DMS153 treated with DMSO at 0.1 percent for 48 hours (cell line): ENCODE results near the gene SLC13A3.
A peak's percentile ranks its signal among the peaks of the same experiment; 100 is the strongest.

Source experiments
- DNase-seq: peaks from one replicate; lab custom pipeline; 2025; ENCODE audit not compliant: unreplicated experiment; lab: John Stamatoyannopoulos, UW

Gene SLC13A3

DNA sequence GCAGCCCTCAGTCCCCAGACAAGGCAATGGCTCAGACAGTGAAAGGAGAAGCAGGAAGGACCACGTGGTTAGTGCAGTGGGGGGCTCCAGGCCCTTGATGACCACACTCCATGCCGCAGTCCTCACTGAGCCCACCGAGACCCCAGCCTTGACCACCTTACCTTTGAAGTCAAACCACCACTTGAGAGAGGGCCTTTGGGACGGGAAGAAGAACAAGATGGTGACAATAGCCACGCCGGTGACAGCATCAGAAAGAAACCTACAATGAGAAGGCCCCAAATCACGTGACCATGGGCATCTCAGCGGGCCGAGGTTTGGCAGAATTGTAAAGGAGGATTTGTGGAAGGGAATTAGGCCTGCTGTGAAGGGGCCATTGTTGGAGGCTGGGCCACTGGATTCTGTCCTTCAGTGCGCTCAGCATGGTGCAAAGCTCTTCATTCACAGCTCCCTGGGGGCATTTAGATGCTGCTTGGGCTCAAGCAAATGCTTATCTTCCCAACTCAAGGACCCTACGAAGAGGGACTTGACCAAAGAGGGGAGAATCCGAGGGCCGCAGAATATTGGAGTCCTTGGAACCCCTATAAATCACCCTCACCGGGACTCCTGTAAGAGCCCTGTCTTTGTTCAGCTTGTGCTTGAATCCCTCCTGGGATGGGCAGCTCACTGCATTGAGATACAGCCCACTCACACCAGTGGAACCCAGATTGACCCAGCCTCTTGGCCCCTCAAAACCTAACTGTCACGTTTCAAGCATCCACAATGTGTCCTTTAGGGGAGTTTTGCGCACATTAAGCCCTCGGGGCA lies 67.6 kb downstream of the SLC13A3 start:
- DNase-seq = no peak

- no peak for DNase-seq
Observed at GRCh38 chr20:46582648-46583047, 68.6 kb downstream of the SLC13A3 start.

GRCh38 chr20:46581391-46581790 lies 69.9 kb downstream of the SLC13A3 start:
- DNase-seq = no peak

DNA sequence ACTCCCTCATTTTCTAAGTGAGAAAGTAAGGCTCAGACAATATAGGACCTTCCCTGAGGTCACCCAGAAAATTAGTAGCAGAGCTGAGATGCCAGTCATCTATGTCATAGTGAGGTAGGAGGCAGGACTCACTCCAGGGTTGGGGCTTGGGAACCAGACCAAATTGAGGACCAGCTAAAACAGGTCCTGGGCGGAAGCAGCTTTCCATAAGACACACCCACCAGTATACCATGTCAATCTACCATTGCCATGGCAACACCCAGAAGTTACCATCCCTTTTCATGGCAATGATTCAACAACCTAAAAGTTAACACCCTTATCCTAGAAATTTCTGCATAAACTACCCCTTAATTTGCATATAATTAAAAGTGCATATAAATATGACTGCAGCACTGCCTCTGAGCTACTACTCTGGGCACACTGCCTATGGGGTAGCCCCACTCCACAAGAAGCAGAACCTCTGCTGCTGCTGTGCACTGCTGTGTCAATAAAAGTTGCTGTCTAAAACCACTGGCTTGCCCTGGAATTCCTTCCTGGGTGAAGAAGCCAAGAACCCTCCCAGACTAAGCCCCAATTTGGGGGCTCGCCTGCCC lies 70.5 kb downstream of the SLC13A3 start:
- no peak for DNase-seq

- DNase-seq = no peak
Observed at GRCh38 chr20:46578745-46579144, 72.5 kb downstream of the SLC13A3 start.

- DNase-seq = no peak
Observed at GRCh38 chr20:46576774-46577395, 74.4 kb downstream of the SLC13A3 start.

DNA sequence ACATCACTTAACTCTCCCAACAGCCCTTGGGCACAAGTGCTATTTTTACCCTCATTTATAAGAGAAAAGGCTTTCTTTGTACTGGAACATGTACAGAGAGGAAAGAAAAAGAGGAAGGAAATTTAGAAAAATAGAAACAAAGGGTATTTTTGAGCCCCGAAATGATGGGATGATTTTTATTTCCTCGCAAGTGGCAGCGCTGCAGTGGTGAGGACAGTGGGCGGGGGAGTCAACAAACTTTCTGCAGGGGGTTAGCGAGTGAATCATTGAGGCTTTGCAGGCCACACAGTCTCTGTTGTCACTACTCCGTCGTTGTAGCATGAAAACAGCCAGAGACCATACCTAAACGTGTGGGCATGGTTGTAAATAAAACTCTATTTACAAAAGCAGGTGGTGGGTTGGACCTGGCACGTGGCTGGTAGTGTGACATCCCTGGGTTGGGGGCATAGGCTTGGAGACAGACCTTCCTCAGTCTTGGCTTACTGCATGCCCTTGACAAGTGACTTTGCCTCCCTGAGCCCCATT lies 75.3 kb downstream of the SLC13A3 start:
- DNase-seq = no peak

GRCh38 chr20:46575394-46575793 lies 75.9 kb downstream of the SLC13A3 start:
- no peak for DNase-seq

- no peak for DNase-seq
Observed at GRCh38 chr20:46573788-46574584, 77.3 kb downstream of the SLC13A3 start.

DNA sequence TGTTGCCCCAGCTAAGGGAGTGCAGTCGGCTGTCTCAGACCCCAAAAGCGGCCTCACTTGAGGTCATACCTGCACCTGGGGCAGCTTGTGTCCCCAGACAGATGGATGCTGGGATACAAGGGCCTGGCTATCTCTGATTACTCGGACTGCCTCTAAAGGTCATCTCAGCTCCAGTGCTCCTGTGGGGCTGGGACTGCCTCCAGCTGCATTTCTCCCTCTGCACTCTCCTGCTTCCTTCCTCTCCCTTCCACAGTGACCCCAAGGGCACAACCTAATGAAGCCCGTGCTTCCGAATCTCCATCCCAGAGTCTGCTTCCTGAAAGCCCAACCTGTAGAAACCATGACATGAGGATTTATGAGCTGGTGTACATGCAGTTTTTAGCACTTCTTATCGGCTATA lies 78.0 kb downstream of the SLC13A3 start:
- DNase-seq = no peak

DNA sequence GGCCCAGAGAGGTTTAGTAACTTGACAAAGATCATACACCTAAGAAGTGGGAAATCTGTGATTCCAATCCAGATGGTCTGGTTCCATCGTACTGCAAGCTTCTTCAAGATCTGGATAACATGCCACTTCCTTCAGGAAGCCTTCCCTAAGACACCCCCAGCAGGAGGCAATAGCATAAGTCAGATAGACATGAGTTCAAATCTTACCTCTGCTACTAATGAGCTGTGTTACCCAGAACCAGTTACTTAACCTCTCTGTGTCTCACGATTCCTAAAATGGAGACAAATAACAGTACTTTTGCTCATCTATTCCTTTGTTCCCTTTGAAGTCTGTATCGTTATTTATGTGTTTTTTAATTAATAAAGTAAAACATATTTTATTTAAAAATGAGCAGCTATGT lies 78.5 kb downstream of the SLC13A3 start:
- DNase-seq = no peak

- DNase-seq = no peak
Observed at GRCh38 chr20:46572153-46572552, 79.1 kb downstream of the SLC13A3 start.

DNA sequence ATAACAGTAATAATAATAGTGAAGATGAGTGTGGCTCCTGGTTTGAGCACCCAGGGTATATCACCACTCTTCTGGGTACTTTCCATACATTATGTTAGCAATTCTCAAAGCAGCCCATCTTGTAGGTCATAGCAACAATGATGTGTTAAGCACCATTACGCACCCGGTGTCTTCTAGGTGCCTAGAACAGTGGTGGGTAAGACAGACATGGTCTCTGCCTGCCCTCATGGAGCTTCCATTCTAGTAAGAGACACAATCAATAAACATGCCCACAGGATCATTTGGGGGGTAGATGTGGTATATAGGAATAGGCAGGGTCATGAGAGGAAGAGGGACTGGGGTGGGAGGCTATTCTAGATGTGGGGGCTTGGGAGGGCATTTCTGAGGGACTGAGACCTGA lies 79.8 kb downstream of the SLC13A3 start:
- no peak for DNase-seq

GRCh38 chr20:46570956-46571355 lies 80.3 kb downstream of the SLC13A3 start:
- no peak for DNase-seq

- no peak for DNase-seq
Observed at GRCh38 chr20:46569961-46570360, 81.3 kb downstream of the SLC13A3 start.

DNA sequence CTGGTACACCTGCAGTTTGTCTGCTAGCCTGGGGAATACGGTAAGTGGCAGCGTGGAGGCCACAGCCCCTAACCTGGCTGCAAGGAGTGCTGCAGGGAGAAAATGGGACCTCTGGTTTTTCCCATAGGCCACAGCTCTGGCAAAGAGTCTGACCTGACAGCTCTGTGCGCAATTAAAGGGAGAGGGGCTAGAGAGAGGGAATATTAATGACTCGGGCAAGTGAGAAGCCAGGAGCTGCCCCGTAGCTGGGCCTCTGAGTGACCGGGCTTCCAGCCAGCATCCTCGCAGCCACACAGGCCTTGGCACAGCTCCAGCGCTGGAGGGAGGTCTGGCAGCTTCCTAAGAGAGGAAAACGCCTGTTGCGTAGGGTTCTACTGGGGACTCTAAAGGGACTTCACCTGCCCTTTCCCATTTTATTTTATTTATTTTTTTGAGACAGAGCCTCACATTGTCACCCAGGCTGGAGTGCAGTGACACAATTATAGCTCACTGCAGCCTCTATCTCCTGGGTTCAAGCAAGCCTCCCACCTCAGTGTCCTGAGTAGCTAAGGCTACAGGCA lies 82.6 kb downstream of the SLC13A3 start:
- DNase-seq = peak; percentile 81

- no peak for DNase-seq
Observed at GRCh38 chr20:46566125-46566524, 85.1 kb downstream of the SLC13A3 start.

DNA sequence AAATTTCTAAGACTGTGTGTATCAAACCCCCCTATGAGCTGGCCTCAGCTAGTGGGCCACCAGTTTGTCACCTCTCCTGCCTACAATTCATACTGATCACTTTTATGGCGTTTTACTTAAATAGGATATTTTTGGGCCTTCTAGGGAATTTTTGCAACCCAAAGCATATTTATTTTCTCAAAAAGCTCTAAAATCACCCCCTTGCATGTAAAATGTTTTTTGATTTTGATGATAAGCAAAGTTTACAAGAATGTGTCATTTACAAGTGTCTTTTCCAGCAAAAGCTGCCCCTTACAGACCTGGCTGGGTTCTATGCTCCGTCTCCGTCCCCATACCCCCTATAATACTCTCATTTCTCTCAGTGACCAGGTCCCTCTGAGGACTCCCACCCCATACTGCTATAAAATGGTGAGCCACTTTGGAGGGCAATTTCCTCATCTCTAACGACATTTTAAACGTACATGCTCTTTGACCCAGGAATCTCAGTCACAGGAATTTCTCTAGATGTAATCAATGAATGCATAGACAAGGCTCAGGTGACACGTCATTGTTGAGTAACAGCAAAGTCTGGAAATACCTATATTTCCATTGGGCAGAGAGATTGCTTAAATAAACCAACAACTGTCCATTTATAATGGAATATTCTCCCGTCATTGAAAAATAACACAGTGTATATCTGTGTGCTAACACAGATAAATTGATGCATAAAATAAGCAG lies 86.9 kb downstream of the SLC13A3 start:
- no peak for DNase-seq

DNA sequence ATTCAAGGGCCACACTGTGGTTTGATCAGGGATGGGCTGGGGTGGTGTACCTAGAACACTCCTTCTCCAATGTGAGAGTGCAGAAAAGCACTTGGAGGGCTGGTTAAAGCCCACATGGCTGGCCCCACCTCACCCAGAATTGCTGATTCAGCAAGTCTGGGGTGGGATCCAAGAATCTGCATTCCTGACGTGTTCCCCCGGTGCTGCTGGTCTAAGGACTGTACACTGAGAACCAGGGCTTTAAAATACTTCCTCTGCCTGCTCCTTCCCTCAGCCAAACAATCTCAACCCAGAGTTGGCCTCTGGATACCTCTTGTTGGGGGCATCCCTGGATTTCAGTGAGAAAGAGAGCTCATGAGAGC lies 87.4 kb downstream of the SLC13A3 start:
- no peak for DNase-seq

- no peak for DNase-seq
Observed at GRCh38 chr20:46563170-46563859, 87.9 kb downstream of the SLC13A3 start.
